DOHH2 (cell line): ENCODE results near the gene MTOR.
"Not testable (repeated sequence)": the region's sequence is repeated elsewhere in the genome, so short reads cannot be mapped to it uniquely, and the experiment has no call there.

ENCODE experiments used
- CTCF ChIP-seq: fragments of 200-600 bp; sonication (generic); IDR thresholded peaks from one replicate; pipeline ENCODE4 v1.5.1; 2014; ENCODE audit warnings: antibody characterized with exemption, mild to moderate bottlenecking, low read depth, low read length; ENCODE audit not compliant: poor library complexity, severe bottlenecking
- EZH2phosphoT487 ChIP-seq: fragments of 200-600 bp; sonication (generic); IDR thresholded peaks from 2 replicates; pipeline ENCODE4 v1.6.1; 2017; ENCODE audit warnings: borderline replicate concordance, mild to moderate bottlenecking, antibody characterized with exemption, low read length, moderate library complexity, mixed read lengths

- TF ChIP-seq CTCF, EZH2phosphoT487: not testable (repeated sequence)
Observed at GRCh38 chr1:11297774-11298173, 35.4 kb upstream of the MTOR start.
